NK-92 (cell line): ENCODE data around the gene NLRP6.

Source experiments
- DNase-seq: peaks from one replicate; lab custom pipeline; 2025; ENCODE audit not compliant: unreplicated experiment; lab: John Stamatoyannopoulos, UW

NLRP6 gene

GRCh38 chr11:292211-293121 is 14.3 kb downstream of the NLRP6 start:
- no peak for DNase-seq

GRCh38 chr11:293271-293851 is 15.2 kb downstream of the NLRP6 start:
- DNase-seq: no peak

GRCh38 chr11:293852-294661 is 15.8 kb downstream of the NLRP6 start:
- no peak for DNase-seq

GRCh38 chr11:294780-295179 is 16.6 kb downstream of the NLRP6 start:
- no peak for DNase-seq

GRCh38 chr11:295351-296170 is 17.4 kb downstream of the NLRP6 start:
- no peak for DNase-seq

GRCh38 chr11:296171-297050 is 18.2 kb downstream of the NLRP6 start:
- DNase-seq: no peak

- no peak for DNase-seq
Measured at GRCh38 chr11:297051-297585, 18.9 kb downstream of the NLRP6 start.

- DNase-seq: no peak
Measured at GRCh38 chr11:297586-298405, 19.6 kb downstream of the NLRP6 start.

- no peak for DNase-seq
Measured at GRCh38 chr11:298406-299065, 20.3 kb downstream of the NLRP6 start.

GRCh38 chr11:299081-299891 is 21.1 kb downstream of the NLRP6 start, which contains the start of gene IFITM5:
Gene IFITM5 (minus strand): TSS chr11:299526. CDS start chr11:299490, 36 bp downstream.
- no peak for DNase-seq

GRCh38 chr11:299951-300735 is 21.9 kb downstream of the NLRP6 start:
- no peak for DNase-seq

- no peak for DNase-seq
Measured at GRCh38 chr11:303363-303762, 25.2 kb downstream of the NLRP6 start.

- no peak for DNase-seq
Measured at GRCh38 chr11:304061-304506, 25.9 kb downstream of the NLRP6 start.

- no peak for DNase-seq
Measured at GRCh38 chr11:304915-305843, 27.0 kb downstream of the NLRP6 start.

GRCh38 chr11:305844-306211 is 27.6 kb downstream of the NLRP6 start:
- no peak for DNase-seq
